Measurements from ENCODE around the gene ANKMY1. TPM values are rescaled to one million over a fixed set of nuclear protein-coding genes. Genes with fewer than 3 reads are reported as not detected.

ANKMY1 gene
- total and polyA plus RNA-seq, 2 of the 13 experiments (the other 11 are each of a cell fraction or from before 2014, with no cell fraction given), result 11.7 to 18.8 TPM

DNA sequence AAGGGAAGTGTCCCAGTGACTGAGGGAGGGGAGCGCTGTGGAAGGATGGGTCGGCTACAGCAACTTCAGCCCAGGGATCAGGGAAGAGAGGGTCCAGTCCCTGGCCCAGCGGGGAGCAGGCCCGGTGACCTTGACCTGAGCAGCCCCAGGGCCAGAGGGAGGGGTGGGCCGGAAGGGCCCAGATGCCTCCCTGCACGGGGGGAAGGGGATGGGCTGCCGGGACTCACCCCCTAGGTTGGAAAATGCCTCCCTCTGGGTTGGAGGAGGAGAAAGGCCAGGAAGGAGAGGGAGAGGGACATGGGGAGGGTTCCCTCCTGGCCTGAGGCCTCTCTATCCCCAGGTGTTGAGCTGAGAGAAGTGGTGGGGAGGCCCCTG lies 102.5 kb downstream of the ANKMY1 start (continued):
- TF ChIP-seq ETV5 (CRISPR knock-in tag; IDR thresholded peaks at IDR 0.05; ENCODE audit: borderline replicate concordance) (peak; percentile 64), ZNF572 (CRISPR knock-in tag; IDR thresholded peaks at IDR 0.05) (no peak), ZNF543 (CRISPR knock-in tag; IDR thresholded peaks at IDR 0.05) (no peak), SETDB1 (CRISPR knock-in tag; IDR thresholded peaks at IDR 0.05; ENCODE audit: borderline replicate concordance) (no peak), ZFX (CRISPR knock-in tag; IDR thresholded peaks at IDR 0.05; ENCODE audit: low read depth) (peak; percentile 3; the same call in 1 of the 2 replicates), FOXJ3 (CRISPR knock-in tag; IDR thresholded peaks at IDR 0.05; ENCODE audit: borderline replicate concordance) (no peak), TAF1 (CRISPR knock-in tag; IDR thresholded peaks at IDR 0.05) (no peak), TOE1 (CRISPR knock-in tag; IDR thresholded peaks at IDR 0.05) (no peak), ZBTB42 (CRISPR knock-in tag; IDR thresholded peaks at IDR 0.05) (no peak), RARA (CRISPR knock-in tag; IDR thresholded peaks at IDR 0.05) (peak; percentile 48), RXRA (CRISPR knock-in tag; IDR thresholded peaks at IDR 0.05) (peak; percentile 52; the same call in 1 of the 2 replicates), ZBTB7B (CRISPR knock-in tag; IDR thresholded peaks at IDR 0.05) (0 out of 2 replicates have a peak, but pooled peaks have one; percentile 20), ZNF780A (CRISPR knock-in tag; IDR thresholded peaks at IDR 0.05) (no peak), SP140L (CRISPR knock-in tag; IDR thresholded peaks at IDR 0.05; ENCODE audit: borderline replicate concordance) (no peak), SRSF1 (optimal IDR thresholded peaks at IDR 0.05; ENCODE audit: low read depth, low read length) (peak; percentile 33), RXRB (CRISPR knock-in tag; IDR thresholded peaks at IDR 0.05; ENCODE audit: borderline replicate concordance) (peak; percentile 51; the same call in 1 of the 2 replicates), PHF8 (CRISPR knock-in tag; IDR thresholded peaks at IDR 0.05) (no peak)
- TF ChIP-seq, protein P1, sequence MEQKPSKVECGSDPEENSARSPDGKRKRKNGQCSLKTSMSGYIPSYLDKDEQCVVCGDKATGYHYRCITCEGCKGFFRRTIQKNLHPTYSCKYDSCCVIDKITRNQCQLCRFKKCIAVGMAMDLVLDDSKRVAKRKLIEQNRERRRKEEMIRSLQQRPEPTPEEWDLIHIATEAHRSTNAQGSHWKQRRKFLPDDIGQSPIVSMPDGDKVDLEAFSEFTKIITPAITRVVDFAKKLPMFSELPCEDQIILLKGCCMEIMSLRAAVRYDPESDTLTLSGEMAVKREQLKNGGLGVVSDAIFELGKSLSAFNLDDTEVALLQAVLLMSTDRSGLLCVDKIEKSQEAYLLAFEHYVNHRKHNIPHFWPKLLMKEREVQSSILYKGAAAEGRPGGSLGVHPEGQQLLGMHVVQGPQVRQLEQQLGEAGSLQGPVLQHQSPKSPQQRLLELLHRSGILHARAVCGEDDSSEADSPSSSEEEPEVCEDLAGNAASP (CRISPR knock-in tag; IDR thresholded peaks at IDR 0.05; ENCODE audit: borderline replicate concordance), result peak; percentile 81; the same call in 1 of the 2 replicates
- TF ChIP-seq, protein P2, sequence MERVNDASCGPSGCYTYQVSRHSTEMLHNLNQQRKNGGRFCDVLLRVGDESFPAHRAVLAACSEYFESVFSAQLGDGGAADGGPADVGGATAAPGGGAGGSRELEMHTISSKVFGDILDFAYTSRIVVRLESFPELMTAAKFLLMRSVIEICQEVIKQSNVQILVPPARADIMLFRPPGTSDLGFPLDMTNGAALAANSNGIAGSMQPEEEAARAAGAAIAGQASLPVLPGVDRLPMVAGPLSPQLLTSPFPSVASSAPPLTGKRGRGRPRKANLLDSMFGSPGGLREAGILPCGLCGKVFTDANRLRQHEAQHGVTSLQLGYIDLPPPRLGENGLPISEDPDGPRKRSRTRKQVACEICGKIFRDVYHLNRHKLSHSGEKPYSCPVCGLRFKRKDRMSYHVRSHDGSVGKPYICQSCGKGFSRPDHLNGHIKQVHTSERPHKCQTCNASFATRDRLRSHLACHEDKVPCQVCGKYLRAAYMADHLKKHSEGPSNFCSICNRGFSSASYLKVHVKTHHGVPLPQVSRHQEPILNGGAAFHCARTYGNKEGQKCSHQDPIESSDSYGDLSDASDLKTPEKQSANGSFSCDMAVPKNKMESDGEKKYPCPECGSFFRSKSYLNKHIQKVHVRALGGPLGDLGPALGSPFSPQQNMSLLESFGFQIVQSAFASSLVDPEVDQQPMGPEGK (CRISPR knock-in tag; IDR thresholded peaks at IDR 0.05), result peak; percentile 74
- TF ChIP-seq, protein P3, sequence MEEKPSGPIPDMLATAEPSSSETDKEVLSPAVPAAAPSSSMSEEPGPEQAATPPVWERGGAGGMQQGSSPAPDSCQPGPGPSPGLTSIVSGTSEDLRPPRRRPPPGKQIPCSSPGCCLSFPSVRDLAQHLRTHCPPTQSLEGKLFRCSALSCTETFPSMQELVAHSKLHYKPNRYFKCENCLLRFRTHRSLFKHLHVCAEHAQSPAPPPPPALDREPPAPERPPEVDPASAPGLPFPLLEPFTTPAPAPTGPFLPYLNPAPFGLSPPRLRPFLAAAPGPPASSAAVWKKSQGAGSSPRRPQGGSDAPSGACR (CRISPR knock-in tag; IDR thresholded peaks at IDR 0.05), result no peak
- TF ChIP-seq, protein P4, sequence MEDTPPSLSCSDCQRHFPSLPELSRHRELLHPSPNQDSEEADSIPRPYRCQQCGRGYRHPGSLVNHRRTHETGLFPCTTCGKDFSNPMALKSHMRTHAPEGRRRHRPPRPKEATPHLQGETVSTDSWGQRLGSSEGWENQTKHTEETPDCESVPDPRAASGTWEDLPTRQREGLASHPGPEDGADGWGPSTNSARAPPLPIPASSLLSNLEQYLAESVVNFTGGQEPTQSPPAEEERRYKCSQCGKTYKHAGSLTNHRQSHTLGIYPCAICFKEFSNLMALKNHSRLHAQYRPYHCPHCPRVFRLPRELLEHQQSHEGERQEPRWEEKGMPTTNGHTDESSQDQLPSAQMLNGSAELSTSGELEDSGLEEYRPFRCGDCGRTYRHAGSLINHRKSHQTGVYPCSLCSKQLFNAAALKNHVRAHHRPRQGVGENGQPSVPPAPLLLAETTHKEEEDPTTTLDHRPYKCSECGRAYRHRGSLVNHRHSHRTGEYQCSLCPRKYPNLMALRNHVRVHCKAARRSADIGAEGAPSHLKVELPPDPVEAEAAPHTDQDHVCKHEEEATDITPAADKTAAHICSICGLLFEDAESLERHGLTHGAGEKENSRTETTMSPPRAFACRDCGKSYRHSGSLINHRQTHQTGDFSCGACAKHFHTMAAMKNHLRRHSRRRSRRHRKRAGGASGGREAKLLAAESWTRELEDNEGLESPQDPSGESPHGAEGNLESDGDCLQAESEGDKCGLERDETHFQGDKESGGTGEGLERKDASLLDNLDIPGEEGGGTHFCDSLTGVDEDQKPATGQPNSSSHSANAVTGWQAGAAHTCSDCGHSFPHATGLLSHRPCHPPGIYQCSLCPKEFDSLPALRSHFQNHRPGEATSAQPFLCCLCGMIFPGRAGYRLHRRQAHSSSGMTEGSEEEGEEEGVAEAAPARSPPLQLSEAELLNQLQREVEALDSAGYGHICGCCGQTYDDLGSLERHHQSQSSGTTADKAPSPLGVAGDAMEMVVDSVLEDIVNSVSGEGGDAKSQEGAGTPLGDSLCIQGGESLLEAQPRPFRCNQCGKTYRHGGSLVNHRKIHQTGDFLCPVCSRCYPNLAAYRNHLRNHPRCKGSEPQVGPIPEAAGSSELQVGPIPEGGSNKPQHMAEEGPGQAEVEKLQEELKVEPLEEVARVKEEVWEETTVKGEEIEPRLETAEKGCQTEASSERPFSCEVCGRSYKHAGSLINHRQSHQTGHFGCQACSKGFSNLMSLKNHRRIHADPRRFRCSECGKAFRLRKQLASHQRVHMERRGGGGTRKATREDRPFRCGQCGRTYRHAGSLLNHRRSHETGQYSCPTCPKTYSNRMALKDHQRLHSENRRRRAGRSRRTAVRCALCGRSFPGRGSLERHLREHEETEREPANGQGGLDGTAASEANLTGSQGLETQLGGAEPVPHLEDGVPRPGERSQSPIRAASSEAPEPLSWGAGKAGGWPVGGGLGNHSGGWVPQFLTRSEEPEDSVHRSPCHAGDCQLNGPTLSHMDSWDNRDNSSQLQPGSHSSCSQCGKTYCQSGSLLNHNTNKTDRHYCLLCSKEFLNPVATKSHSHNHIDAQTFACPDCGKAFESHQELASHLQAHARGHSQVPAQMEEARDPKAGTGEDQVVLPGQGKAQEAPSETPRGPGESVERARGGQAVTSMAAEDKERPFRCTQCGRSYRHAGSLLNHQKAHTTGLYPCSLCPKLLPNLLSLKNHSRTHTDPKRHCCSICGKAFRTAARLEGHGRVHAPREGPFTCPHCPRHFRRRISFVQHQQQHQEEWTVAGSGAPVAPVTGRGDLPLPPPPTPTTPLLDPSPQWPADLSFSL (CRISPR knock-in tag; IDR thresholded peaks at IDR 0.05), result no peak

Measured in HepG2 (cell line).